ENCODE results near the gene HOXA13.

GRCh38 chr7:27197137-27198042 is 2.5 kb downstream of the HOXA13 start:
- TF ChIP-seq CTCF (IDR thresholded peaks at IDR 0.05) = no peak
- no peak for TF ChIP-seq POLR2A (IDR thresholded peaks at IDR 0.05)

All from heart left ventricle (tissue), 13 donors.